SH-SY5Y (cell line): ENCODE measurements around the gene VSIG1.

Source experiments
- GATA2 ChIP-seq: IDR thresholded peaks from 2 replicates; pipeline ENCODE4 v1.6.1; 2011; ENCODE audit warnings: mild to moderate bottlenecking, low read depth, low read length
- GATA3 ChIP-seq: IDR thresholded peaks from 2 replicates; pipeline ENCODE4 v1.6.1; 2011; ENCODE audit warnings: low read depth, mild to moderate bottlenecking, low read length, moderate library complexity

Gene VSIG1

GRCh38 chrX:108033890-108034289 is 11.0 kb upstream of the VSIG1 start:
- TF ChIP-seq GATA3 (no peak), GATA2 (no peak)

- TF ChIP-seq GATA2: no peak
- no peak for TF ChIP-seq GATA3
Observed at GRCh38 chrX:108034725-108035124, 10.1 kb upstream of the VSIG1 start.

GRCh38 chrX:108036298-108036973 is 8.4 kb upstream of the VSIG1 start:
- TF ChIP-seq GATA2 (no peak), GATA3 (no peak)

GRCh38 chrX:108049649-108050048 is 4.8 kb downstream of the VSIG1 start:
- TF ChIP-seq GATA2 (no peak), GATA3 (no peak)

GRCh38 chrX:108053218-108053617 is 8.4 kb downstream of the VSIG1 start:
- TF ChIP-seq GATA2: no peak

GRCh38 chrX:108055546-108055945 is 10.7 kb downstream of the VSIG1 start:
- TF ChIP-seq GATA3 (no peak), GATA2 (no peak)

- TF ChIP-seq GATA2 (no peak), GATA3 (no peak)
Observed at GRCh38 chrX:108059801-108060200, 14.9 kb downstream of the VSIG1 start.

- no peak for TF ChIP-seq GATA2
- no peak for TF ChIP-seq GATA3
Observed at GRCh38 chrX:108064001-108064400, 19.1 kb downstream of the VSIG1 start.

GRCh38 chrX:108064613-108065012 is 19.7 kb downstream of the VSIG1 start:
- TF ChIP-seq GATA3 (no peak), GATA2 (no peak)

GRCh38 chrX:108068121-108068520 is 23.3 kb downstream of the VSIG1 start:
- TF ChIP-seq GATA3 (no peak), GATA2 (no peak)

- no peak for TF ChIP-seq GATA2
- no peak for TF ChIP-seq GATA3
Observed at GRCh38 chrX:108070891-108071290, 26.0 kb downstream of the VSIG1 start.

GRCh38 chrX:108071578-108071977 is 26.7 kb downstream of the VSIG1 start:
- TF ChIP-seq GATA3 (no peak), GATA2 (no peak)

GRCh38 chrX:108072746-108073145 is 27.9 kb downstream of the VSIG1 start:
- TF ChIP-seq GATA2: no peak
- TF ChIP-seq GATA3: no peak

GRCh38 chrX:108081110-108081509 is 36.2 kb downstream of the VSIG1 start:
- TF ChIP-seq GATA3: no peak
- no peak for TF ChIP-seq GATA2

- TF ChIP-seq GATA2 (no peak), GATA3 (no peak)
Observed at GRCh38 chrX:108087792-108088191, 42.9 kb downstream of the VSIG1 start.

- TF ChIP-seq GATA2: no peak
- no peak for TF ChIP-seq GATA3
Observed at GRCh38 chrX:108088511-108088910, 43.6 kb downstream of the VSIG1 start.
